AG09309 (cell line): ENCODE measurements around the gene SLC26A2.

Source experiments
- DNase-seq: peaks from one replicate; pipeline ENCODE4 v3.0.0-alpha.2; 2010; ENCODE audit warnings: low read depth
- H3K4me3 ChIP-seq: 2 replicates; pipeline ENCODE4 v1.5.1; 2011; ENCODE audit warnings: mild to moderate bottlenecking, low read depth, low read length, moderate library complexity; ENCODE audit not compliant: control insufficient read depth
- CTCF ChIP-seq: IDR thresholded peaks from 2 replicates; pipeline ENCODE4 v1.5.1; 2011; ENCODE audit warnings: mild to moderate bottlenecking, low read depth, low read length, inconsistent platforms; ENCODE audit not compliant: insufficient read depth, control insufficient read depth; ENCODE audit errors: missing control alignments

SLC26A2 gene

GRCh38 chr5:149916334-149917072, 44.1 kb upstream of the SLC26A2 start:
- DNase-seq, result no peak
- TF ChIP-seq CTCF, result no peak
- no peak overlapping the region for H3K4me3 ChIP-seq

- DNase-seq, result no peak
- no peak overlapping the region for H3K4me3 ChIP-seq
- TF ChIP-seq CTCF, result no peak
These were observed 43.4 kb upstream of the SLC26A2 start for GRCh38 chr5:149917073-149917676.

GRCh38 chr5:149921597-149921996, 39.0 kb upstream of the SLC26A2 start:
- no peak for TF ChIP-seq CTCF
- DNase-seq, result no peak
- H3K4me3 ChIP-seq, result no peak overlapping the region

- H3K4me3 ChIP-seq, result no peak overlapping the region
- no peak for TF ChIP-seq CTCF
- no peak for DNase-seq
These were observed 37.6 kb upstream of the SLC26A2 start for GRCh38 chr5:149922950-149923349.

GRCh38 chr5:149924486-149924885, 36.1 kb upstream of the SLC26A2 start:
- no peak for DNase-seq
- H3K4me3 ChIP-seq, result no peak overlapping the region

GRCh38 chr5:149930043-149930748, 30.4 kb upstream of the SLC26A2 start:
- TF ChIP-seq CTCF, result no peak
- no peak overlapping the region for H3K4me3 ChIP-seq
- DNase-seq, result no peak

More at GRCh38 chr5:149924486-149924885, 36.1 kb upstream of the SLC26A2 start:
- TF ChIP-seq CTCF, result no peak
